ENCODE data around the gene MEGF9. TPM values are rescaled to one million over a fixed set of nuclear protein-coding genes. Genes with fewer than 3 reads are reported as not detected.

Gene MEGF9
- polyA plus RNA-seq, 1 donor = 6.1 TPM

DNA sequence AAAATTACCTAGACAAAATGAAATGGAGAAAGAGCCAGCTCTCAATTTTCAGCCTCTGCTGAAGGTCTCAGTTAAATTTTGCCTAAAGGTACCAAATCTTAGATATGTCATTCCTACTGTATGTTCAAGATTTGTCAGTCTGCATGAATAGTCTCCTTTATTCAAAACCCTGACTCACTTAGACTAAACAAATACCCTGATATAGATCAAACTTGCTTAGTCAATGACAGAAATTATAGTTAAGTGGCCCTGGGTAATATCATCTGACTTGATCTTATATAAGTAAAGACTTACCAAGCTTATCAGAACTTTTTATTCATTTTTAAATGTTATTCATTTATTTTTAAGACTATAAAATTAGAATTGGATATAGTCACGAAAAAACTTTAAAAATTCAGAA, 12.2 kb downstream of the MEGF9 start:
- no peak for DNase-seq (ENCODE audit: low read depth)

GRCh38 chr9:120701248-120701647, 13.0 kb downstream of the MEGF9 start:
- no peak for DNase-seq (ENCODE audit: low read depth)

GRCh38 chr9:120698766-120699165, 15.5 kb downstream of the MEGF9 start:
- DNase-seq (ENCODE audit: low read depth) = no peak

- no peak for DNase-seq (ENCODE audit: low read depth)
Observed at GRCh38 chr9:120697448-120697847, 16.8 kb downstream of the MEGF9 start.

DNA sequence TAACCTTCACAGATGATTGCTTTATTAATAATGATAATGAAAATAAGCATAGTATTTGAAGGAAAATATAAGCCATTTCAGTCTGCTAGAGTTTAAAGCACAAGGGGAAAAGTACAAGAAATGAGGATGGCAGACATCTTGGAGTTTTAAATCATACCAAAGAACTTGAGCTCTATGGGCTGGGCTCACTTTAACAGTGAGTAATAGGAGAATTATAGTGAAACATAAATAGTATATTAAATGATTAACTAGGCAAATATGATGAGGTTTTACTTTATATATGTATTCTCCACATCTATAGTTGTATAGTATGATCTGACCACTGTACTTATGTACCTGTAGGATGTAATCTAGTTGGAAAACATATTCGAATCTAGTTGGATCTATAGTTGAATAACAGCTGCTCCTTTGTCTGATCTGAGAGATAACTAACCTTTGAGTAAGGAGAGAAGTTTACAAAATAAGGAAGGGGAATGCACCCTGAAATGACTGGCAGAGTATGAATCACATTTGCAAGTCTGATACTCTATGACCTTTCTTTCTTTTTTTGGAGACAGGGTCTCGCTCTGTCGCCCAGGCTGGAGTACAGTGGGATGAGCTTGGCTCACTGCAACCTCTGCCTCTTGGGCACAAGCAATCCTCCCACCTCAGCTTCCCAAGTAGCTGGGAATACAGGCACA, 17.6 kb downstream of the MEGF9 start:
- no peak for DNase-seq (ENCODE audit: low read depth)

DNA sequence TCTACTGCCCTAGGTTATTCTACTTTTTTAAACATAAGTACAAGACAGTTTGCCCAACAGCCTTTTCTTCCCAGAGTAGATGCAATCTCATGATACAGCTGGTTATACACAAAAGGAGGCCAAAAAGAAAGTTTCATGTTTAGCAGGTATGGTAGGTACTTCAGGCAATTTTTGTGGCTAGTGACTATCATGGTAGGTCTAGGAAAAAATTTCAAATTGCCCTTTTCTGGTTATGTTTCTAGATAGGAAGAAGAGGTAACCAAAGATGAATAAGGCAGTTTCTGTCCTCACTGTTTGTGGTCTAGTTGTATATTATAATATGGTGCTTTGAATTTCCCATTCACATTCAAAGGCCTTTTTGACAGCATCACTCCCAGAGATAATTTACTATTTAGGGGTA, 19.7 kb downstream of the MEGF9 start:
- DNase-seq (ENCODE audit: low read depth) = no peak

- no peak for DNase-seq (ENCODE audit: low read depth)
Observed at GRCh38 chr9:120693700-120694008, 20.6 kb downstream of the MEGF9 start.

GRCh38 chr9:120692901-120693699, 21.2 kb downstream of the MEGF9 start:
- no peak for DNase-seq (ENCODE audit: low read depth)

DNA sequence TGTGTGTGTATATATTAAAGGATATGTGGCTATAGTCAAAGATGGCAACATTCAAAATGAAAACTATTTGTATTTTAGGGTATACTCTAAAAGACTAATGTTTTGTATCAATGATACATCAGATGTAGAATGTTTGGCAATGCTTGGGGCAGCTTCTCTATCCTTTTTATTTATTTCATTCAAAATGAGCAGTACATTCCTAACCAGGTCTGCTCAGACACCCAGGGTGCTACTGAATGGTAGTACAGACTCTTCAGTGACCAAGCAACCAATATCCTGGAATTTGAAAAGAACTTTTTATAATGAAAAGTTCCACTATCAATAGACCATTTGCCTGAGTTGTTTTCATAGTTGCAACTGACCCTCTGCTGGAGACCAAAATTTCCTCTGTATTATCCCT, 23.9 kb downstream of the MEGF9 start:
- DNase-seq (ENCODE audit: low read depth) = no peak

DNA sequence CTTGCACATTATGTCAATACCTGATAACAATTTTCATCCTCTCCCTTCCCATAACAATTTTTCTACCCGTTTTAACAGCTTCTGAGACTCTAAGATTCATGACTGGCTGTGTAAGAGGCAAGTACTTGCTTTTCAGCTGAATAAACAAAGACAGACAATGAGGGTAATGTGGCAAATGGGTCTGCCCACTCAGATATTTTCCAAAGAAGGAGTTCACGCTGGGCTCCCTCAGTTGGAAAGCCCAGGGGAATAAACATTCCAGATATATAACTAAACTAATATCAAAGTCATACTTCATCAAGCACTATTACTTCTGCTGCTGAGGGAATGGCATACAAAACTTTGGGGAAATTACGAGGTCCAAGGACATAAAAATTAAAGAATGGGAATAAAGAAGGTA, 24.4 kb downstream of the MEGF9 start:
- DNase-seq (ENCODE audit: low read depth) = no peak

GRCh38 chr9:120688758-120689157, 25.5 kb downstream of the MEGF9 start:
- DNase-seq (ENCODE audit: low read depth) = no peak

DNA sequence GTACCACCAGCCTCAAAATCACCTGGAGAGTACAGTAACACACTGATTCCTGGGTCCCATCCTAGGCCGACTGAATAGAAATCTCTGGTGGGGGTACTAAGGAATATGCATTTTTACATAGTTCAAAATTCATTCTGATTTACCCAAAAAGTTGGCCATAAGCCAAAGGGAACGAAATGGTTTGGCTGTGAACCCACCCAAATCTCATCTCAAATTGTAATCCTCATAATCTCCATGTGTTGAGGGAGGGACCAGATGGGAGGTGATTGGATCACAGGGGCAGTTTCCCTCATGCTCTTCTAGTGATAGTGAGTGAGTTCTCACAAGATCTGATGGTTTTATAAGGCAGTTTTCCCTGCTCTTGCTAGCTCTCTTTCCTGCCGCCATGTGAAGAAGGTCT, 31.1 kb downstream of the MEGF9 start:
- no peak for DNase-seq (ENCODE audit: low read depth)

DNA sequence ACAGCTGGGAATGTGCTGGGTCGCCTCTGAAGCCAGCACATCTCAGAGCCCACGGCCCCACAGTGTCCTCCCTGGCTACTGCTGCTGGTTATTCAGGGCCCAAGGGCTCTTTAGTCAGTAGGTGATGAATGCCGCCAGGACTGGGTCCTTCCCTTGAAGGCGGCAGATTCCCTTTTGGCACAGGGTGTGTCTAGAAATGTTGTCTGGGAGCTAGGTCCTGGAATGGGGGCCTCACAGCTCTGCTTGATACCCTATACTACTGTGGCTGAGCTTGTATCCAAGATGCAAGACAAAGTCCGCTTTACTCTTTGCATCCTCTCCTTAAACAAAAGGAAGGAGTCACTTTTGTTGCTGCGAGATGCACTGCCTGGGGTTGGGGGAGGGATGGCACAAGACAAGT, 33.1 kb downstream of the MEGF9 start:
- DNase-seq (ENCODE audit: low read depth) = no peak

DNA sequence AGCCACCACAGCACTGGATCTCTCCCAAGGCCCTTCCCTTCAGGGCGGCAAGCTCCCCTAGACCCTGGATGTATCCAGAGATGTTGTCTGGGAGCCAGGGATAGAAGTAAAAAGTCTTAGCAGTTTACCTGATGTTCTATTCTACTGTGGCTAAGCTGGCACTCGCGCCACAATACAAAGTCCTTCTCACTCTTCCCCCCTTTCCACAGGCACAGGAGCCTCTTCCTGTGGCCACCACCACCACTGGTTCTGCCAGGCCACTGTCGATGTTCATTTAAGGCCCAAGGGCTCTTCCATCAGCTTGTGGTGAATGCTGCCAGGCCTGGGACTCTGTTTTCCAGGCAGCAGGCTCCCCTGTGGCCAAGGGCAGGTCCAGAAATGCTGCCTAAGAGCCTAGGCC, 33.7 kb downstream of the MEGF9 start:
- no peak for DNase-seq (ENCODE audit: low read depth)

DNA sequence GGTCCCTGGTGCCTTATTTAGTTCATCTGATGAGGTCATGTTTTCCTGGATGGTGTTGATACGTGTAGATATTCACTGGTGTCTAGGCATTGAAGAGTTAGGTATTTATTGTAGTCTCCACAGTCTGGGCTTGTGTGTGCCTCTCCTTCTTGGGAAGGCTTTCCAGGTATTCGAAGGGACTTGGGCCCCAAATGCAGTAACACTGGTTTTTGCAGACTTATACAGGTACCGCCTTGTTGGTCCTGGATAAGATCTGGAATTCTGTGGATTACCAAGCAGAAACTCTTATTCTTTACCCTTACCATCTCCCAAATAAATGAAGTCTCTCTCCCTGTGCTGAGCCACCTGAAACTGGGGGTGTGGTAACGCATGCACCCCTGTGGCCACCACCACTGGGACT, 34.1 kb downstream of the MEGF9 start:
- DNase-seq (ENCODE audit: low read depth) = no peak

- DNase-seq (ENCODE audit: low read depth) = no peak
Observed at GRCh38 chr9:120677965-120678364, 36.3 kb downstream of the MEGF9 start.

DNA sequence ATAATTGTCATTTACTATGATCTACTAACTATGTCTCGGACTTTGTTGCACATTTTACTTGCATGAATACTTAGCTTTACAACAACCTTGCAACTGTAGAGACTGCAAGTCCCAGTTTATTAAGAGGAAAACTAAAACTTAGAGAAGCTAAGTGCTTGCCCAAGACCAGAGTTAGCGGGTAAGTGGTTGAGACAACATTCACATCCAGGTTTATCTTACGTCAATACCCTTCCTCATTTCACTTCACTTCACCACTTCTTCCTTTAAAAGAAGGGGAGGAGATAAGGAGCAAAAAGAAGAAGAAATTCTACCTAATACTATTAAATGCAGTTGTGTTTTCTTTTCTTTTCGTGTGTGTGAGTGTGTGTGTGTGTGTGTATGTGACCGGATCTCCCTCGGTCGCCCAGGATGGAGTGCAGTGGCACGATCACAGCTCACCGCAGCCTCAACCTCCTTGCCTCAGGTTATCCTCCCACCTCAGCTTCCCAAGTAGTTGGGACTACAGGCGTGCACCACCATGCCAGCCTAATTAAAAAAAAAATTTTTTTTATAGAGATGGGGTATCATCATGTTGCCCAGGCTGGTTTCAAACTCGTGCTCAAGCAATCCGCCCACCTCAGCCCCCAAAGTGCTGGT, 37.4 kb downstream of the MEGF9 start:
- DNase-seq (ENCODE audit: low read depth) = no peak

DNA sequence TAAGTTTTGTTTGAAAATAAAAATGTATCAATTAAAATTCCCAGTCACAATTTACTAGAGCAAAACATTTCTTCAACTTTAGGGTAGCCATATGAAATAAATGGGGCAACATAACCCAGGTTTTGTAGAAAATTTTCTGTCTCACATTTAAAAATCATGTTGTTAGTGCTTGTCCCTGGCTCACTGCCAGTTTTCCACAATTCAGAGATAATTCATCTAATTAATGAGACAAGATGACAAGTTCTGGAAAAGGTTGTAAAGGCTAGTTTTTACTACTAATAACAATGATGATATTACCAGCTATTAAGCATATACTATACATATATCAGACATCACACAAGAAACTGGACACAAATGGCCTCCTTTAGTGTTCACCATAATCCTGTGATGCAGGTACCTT, 45.9 kb downstream of the MEGF9 start:
- no peak for DNase-seq (ENCODE audit: low read depth)

DNA sequence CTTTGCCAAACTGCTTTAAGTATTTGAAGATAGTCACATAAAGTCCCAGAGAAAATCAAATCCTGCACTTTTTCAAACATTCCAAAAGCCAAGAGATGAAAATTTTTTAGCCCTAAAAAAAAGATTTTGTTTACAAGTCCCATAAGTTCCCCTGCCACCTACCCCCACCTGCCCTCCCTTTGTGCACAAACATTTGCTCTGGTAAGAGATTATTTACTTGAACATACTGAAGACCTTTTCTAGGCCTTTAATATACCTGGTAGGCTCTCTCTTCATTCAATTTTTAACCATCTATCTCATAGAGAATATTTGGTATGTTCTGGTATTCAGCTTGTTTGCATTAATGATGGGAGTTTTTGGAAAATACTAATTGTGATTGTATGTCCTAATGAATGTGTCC, 50.3 kb downstream of the MEGF9 start:
- no peak for DNase-seq (ENCODE audit: low read depth)

DNA sequence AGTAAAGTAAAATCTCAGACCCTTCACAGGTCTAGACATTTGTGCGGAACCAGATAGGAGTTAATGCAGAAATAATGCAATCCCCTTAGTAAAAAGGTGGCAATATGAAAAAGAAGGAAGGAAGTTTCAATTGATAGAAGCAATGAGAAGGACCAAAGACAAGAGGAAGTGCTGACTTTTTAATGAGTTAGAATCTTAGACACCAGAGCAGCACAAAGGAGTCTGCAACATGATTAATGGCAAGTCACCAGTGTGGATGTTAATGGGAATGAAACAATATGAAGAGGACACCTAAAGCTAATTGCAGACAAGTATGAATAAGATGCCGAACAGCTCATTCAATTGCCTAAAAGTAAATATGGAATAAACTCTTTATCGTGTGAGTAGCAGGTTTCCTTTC, 50.9 kb downstream of the MEGF9 start:
- DNase-seq (ENCODE audit: low read depth) = no peak

DNA sequence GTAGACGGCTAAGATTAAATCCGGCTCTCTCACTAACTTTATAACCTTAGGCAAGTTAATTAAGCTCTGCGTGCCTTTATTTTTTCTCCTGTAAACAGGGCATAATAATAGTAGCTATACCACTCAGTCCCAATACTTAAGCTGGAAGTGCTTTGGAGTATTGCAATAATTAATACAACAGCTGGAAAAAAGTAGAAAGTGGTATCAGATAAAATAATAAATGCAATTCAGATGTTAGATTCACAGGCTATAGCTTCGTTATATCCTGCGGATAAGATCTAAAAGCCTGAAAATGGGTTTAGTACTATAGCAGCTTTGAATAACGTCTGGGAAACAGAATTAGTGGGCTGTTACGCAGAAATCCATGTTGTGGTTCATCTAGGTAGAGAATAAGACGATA, 51.8 kb downstream of the MEGF9 start:
- DNase-seq (ENCODE audit: low read depth) = no peak

GRCh38 chr9:120659676-120660075, 54.6 kb downstream of the MEGF9 start:
- no peak for DNase-seq (ENCODE audit: low read depth)

DNA sequence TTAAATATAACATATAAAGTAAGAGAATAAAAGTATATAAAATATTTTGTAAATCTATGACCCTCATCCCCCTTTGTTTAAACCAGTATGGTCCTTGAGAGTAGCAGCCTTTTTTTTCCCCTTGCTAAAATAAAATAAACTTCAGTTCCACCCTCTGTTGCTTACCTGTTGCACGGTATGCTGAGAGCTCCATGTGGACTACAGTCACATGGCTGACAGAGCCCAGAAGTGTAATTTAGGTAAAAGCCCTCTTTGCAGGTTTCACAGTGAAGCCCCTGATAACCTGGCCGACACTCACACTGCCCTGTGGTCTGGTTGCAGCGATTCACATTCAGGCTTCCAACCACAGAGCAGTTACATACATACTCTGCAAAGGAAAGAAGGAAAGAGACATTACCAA, 55.1 kb downstream of the MEGF9 start:
- no peak for DNase-seq (ENCODE audit: low read depth)

Measured in forelimb muscle (tissue), 1 donor.